K562 (cell line): ENCODE results near the gene DOK4. TPM values are rescaled to one million over a fixed set of nuclear protein-coding genes. Genes with fewer than 3 reads are reported as not detected.

ENCODE experiments used
- ATAC-seq: fragments of 200-7000 bp; cut with Tn5 transposase; 3 replicates; pipeline ENCODE4 v1.9.1; 2020; ENCODE audit warnings: moderate library complexity
- BruUV-seq: library from RNA; stranded (reverse); fragments of 400-500 nt; replicated peaks from 2 replicates; lab custom pipeline; 2021; lab: Mats Ljungman, UMichigan
- CTCF ChIA-PET: fragments of 300-600 bp; formaldehyde crosslinking; extraction: SDS; loops from one replicate; lab custom pipeline; 2021; ENCODE audit warnings: low intra/inter-chr PET ratio; lab: Yijun Ruan, JAX
- POLR2A ChIA-PET: fragments of 300-600, 350-650 bp; sonication (Branson Sonifier 250); formaldehyde crosslinking; extraction: SDS; loops from one replicate; lab custom pipeline; 2021; ENCODE audit warnings: antibody characterized with exemption, inconsistent platforms; lab: Yijun Ruan, JAX
- DNase-seq, 4 experiments: peaks; one replicate each; pipeline versions ENCODE4 v3.0.0 to v3.0.0-alpha.2; 2011 to 2018; ENCODE audit warnings: low spot score in 3 of 4, mixed read lengths in 3 of 4; ENCODE audit errors: extremely low read depth in 1 of 4
- FAIRE-seq: peaks from 2 replicates; lab custom pipeline; 2011; peaks lifted over from hg19 to GRCh38; lab: Jason Lieb, UNC
- H2AFZ ChIP-seq: 2 replicates; pipeline ENCODE4 v1.6.0; 2011; ENCODE audit warnings: low read depth, low read length, control low read depth, inconsistent platforms
- H3K27ac ChIP-seq: fragments of 200-600 bp; 3 replicates; pipeline ENCODE4 v1.8.0; 2011; ENCODE audit warnings: low read depth, mild to moderate bottlenecking, control low read depth, inconsistent platforms, low read length, moderate library complexity, mixed read lengths; ENCODE audit errors: extremely low read depth
- H3K27me3 ChIP-seq, 2 experiments: fragments of 300-600 bp in 1 of 2; 2 replicates in 1 of 2; 3 replicates in 1 of 2; pipeline versions ENCODE4 v1.6.0 to v1.8.0; 2011; ENCODE audit warnings: inconsistent platforms in 2 of 2, low read length in 2 of 2, mild to moderate bottlenecking in 1 of 2, mixed read lengths in 1 of 2, moderate library complexity in 1 of 2; ENCODE audit not compliant: control insufficient read depth in 2 of 2, insufficient read depth in 2 of 2
- H3K36me3 ChIP-seq: fragments of 300-600 bp; 3 replicates; pipeline ENCODE4 v1.8.0; 2011; ENCODE audit warnings: mild to moderate bottlenecking, low read length, inconsistent platforms; ENCODE audit not compliant: control insufficient read depth, insufficient read depth
- H3K4me1 ChIP-seq, 2 experiments: fragments of 200-600 bp in 1 of 2; replicated peaks in 1 of 2; 2 replicates in 1 of 2; 3 replicates in 1 of 2; pipeline versions ENCODE4 v1.5.1 to v1.8.0; 2011; ENCODE audit warnings: inconsistent platforms in 2 of 2, low read length in 2 of 2, mild to moderate bottlenecking in 1 of 2, mixed read lengths in 1 of 2, moderate library complexity in 1 of 2; ENCODE audit not compliant: control insufficient read depth in 2 of 2, insufficient read depth in 2 of 2
- H3K4me2 ChIP-seq: 2 replicates; pipeline ENCODE4 v1.6.1; 2011; ENCODE audit warnings: low read length, control low read depth, inconsistent platforms, mixed read lengths; ENCODE audit not compliant: insufficient read depth
- H3K4me3 ChIP-seq: fragments of 200-600 bp; sonication (generic), shearing (Covaris generic); 2 replicates; pipeline ENCODE4 v1.5.1; 2016; ENCODE audit warnings: control low read depth, inconsistent platforms
- H3K79me2 ChIP-seq: fragments of 200-600 bp; 3 replicates; pipeline ENCODE4 v1.8.0; 2011; ENCODE audit warnings: low read length, inconsistent platforms; ENCODE audit not compliant: control insufficient read depth, insufficient read depth
- H3K9ac ChIP-seq, 2 experiments: 2 replicates each; pipeline versions ENCODE4 v1.6.0 to v1.6.1; 2011; ENCODE audit warnings: low read depth in 2 of 2, low read length in 2 of 2, control low read depth in 1 of 2, inconsistent platforms in 1 of 2, mild to moderate bottlenecking in 1 of 2, mixed read lengths in 1 of 2; ENCODE audit not compliant: insufficient read depth in 1 of 2
- H3K9me1 ChIP-seq: one replicate; pipeline ENCODE4 v1.6.0; 2011; ENCODE audit warnings: inconsistent platforms, mild to moderate bottlenecking, low read length, moderate library complexity; ENCODE audit not compliant: control insufficient read depth, insufficient read depth
- H3K9me3 ChIP-seq: replicated peaks from 2 replicates; pipeline ENCODE4 v1.5.1; 2011; ENCODE audit warnings: low read depth, low read length, inconsistent platforms; ENCODE audit not compliant: control insufficient read depth, insufficient read depth
- H4K20me1 ChIP-seq: replicated peaks from 2 replicates; pipeline ENCODE4 v1.6.1; 2011; ENCODE audit warnings: low read length, inconsistent platforms, mixed read lengths; ENCODE audit not compliant: control insufficient read depth, insufficient read depth
- BHLHE40 ChIP-seq: IDR thresholded peaks from 2 replicates; pipeline ENCODE4 v1.6.1; 2011; ENCODE audit warnings: low read length, improper control_type of control experiment
- BMI1 ChIP-seq: fragments of 150-350 bp; IDR thresholded peaks from 2 replicates; pipeline ENCODE4 v1.6.1; 2014; ENCODE audit warnings: low read length
- DIDO1 ChIP-seq: fragments of 450-650 bp; IDR thresholded peaks from 2 replicates; pipeline ENCODE4 v1.6.1; 2016; ENCODE audit warnings: low read depth, missing biosample characterization, missing genetic modification characterization
- EHMT2 ChIP-seq: fragments of 450-650 bp; IDR thresholded peaks from 2 replicates; pipeline ENCODE4 v1.6.1; 2018; ENCODE audit warnings: antibody characterized with exemption
- ESRRA ChIP-seq: fragments of 450-650 bp; IDR thresholded peaks from 2 replicates; pipeline ENCODE4 v1.6.1; 2014; ENCODE audit warnings: low read depth, mild to moderate bottlenecking, moderate library complexity, borderline replicate concordance
- JUN ChIP-seq, 2 experiments: sonication (generic) in 1 of 2; formaldehyde crosslinking in 1 of 2; IDR thresholded peaks; 2 replicates each; pipeline versions ENCODE4 v1.6.1 to v1.8.0; 2012 to 2022; ENCODE audit warnings: borderline replicate concordance in 2 of 2, mild to moderate bottlenecking in 2 of 2, improper control_type of control experiment in 1 of 2, low read depth in 1 of 2, low read length in 1 of 2, missing genetic modification reagents in 1 of 2
- MAZ ChIP-seq, 2 experiments: fragments of 450-650 bp in 1 of 2; sonication (generic) in 1 of 2; formaldehyde crosslinking; IDR thresholded peaks in 1 of 2; conservative IDR thresholded peaks in 1 of 2; 2 replicates each; pipeline versions ENCODE4 v1.4.0 to v1.5.0; 2020; ENCODE audit warnings: mild to moderate bottlenecking in 1 of 2, missing genetic modification reagents in 1 of 2
- NFIC ChIP-seq: fragments of 450-650 bp; IDR thresholded peaks from 2 replicates; pipeline ENCODE4 v1.6.1; 2017; ENCODE audit warnings: mild to moderate bottlenecking, inconsistent platforms
- PTRF ChIP-seq: fragments of 450-650 bp; IDR thresholded peaks from 2 replicates; pipeline ENCODE4 v1.6.1; 2016; ENCODE audit warnings: mild to moderate bottlenecking, missing genetic modification characterization, missing compliant biosample characterization
- PYGO2 ChIP-seq: fragments of 450-650 bp; IDR thresholded peaks from 2 replicates; pipeline ENCODE4 v1.6.1; 2016; ENCODE audit warnings: mild to moderate bottlenecking, missing genetic modification characterization, moderate library complexity, missing compliant biosample characterization
- RAD21 ChIP-seq, 2 experiments: fragments of 250-450 bp in 1 of 2; fragments of 450-650 bp in 1 of 2; sonication (Bioruptor Pico) in 1 of 2; formaldehyde crosslinking in 1 of 2; IDR thresholded peaks in 1 of 2; conservative IDR thresholded peaks in 1 of 2; 2 replicates each; pipeline versions ENCODE4 v1.4.0 to v1.8.0; 2020 to 2022; ENCODE audit warnings: mild to moderate bottlenecking in 2 of 2, moderate library complexity in 1 of 2
- SMC3 ChIP-seq: conservative IDR thresholded peaks from 2 replicates; pipeline ENCODE4 v1.6.1; 2011; ENCODE audit warnings: low read depth, low read length, improper control_type of control experiment; ENCODE audit not compliant: insufficient read depth
- SRF ChIP-seq, 2 experiments: fragments of 250-450, 450-650 bp in 1 of 2; sonication (Bioruptor Pico) in 1 of 2; sonication (generic) in 1 of 2; formaldehyde crosslinking; IDR thresholded peaks; 2 replicates each; pipeline versions ENCODE4 v1.5.0 to v1.5.1; 2020 to 2022; ENCODE audit warnings: mild to moderate bottlenecking in 1 of 2, missing genetic modification reagents in 1 of 2
- ZBTB26 ChIP-seq: fragments of 450-650 bp; formaldehyde crosslinking; IDR thresholded peaks from 2 replicates; pipeline ENCODE4 v1.4.0; 2022; ENCODE audit warnings: missing genetic modification characterization
- ZBTB7A ChIP-seq: IDR thresholded peaks from 2 replicates; pipeline ENCODE4 v1.6.1; 2011; ENCODE audit warnings: low read depth, mild to moderate bottlenecking, low read length, moderate library complexity, borderline replicate concordance; ENCODE audit not compliant: control insufficient read depth
- WGBS: fragments of 100-300 bp; shearing (Covaris generic); methylation state at CpG from one replicate; pipeline ENCODE4 v1.1.6; 2016; ENCODE audit warnings: low coverage, mixed read lengths; ENCODE audit not compliant: insufficient coverage; ENCODE audit errors: missing lambda C conversion rate; 5-methylcytosine and 5-hydroxymethylcytosine counted together
- in situ Hi-C: fragments of 300-500 bp; cut with MboI; formaldehyde crosslinking; loops from 4 replicates; pipeline ENCODE4 v1.15.0; 2018; ENCODE audit warnings: inconsistent platforms, mixed read lengths
- intact Hi-C: fragments of 100-400 bp; cut with micrococcal nuclease; formaldehyde crosslinking; loops from 2 replicates; pipeline ENCODE4 v1.14.2; 2022
- polyA plus RNA-seq, 8 experiments: library from polyadenylated mRNA; depleted of rRNA in 4 of 8; stranded (reverse) in 5 of 8; unstranded in 3 of 8; fragments of >200 nt; fragmentation: Nextera tagmentation in 2 of 8; fragmentation: Illumina TruSeq in 1 of 8; extraction: Ambion mirVana in 2 of 8; extraction: Trizol in 1 of 8; gene quantifications; 2 replicates each; pipeline versions ENCODE4 v1.2.1 to v1.2.3, GENCODE V29; 2011 to 2014; ENCODE audit warnings: inconsistent platforms in 1 of 8, missing spikeins in 1 of 8
- total RNA-seq, 7 experiments: library from RNA; depleted of rRNA in 6 of 7; stranded (reverse); fragments of >200 nt in 6 of 7; fragmentation: Illumina TruSeq in 2 of 7; extraction: Trizol in 2 of 7; gene quantifications; 2 replicates each; pipeline versions ENCODE4 v1.2.1 to v1.2.3, GENCODE V29; 2011 to 2021; ENCODE audit warnings: low replicate concordance in 1 of 7
- TF ChIP-seq, protein P1 (sequence below): sonication (generic); formaldehyde crosslinking; IDR thresholded peaks from 2 replicates; pipeline ENCODE4 v1.8.0; 2022; ENCODE audit warnings: missing genetic modification reagents, mild to moderate bottlenecking, moderate library complexity, borderline replicate concordance
- TF ChIP-seq, protein P2 (sequence below): fragments of 450-650 bp; IDR thresholded peaks from 2 replicates; pipeline ENCODE4 v1.7.0; 2016; ENCODE audit warnings: borderline replicate concordance

The DOK4 gene
- total and polyA plus RNA-seq, 9 of the 15 experiments (the other 6 are each of a cell fraction or from before 2014, with no cell fraction given) = 0.10 to 14.4 (median 8.3) TPM

GRCh38 chr16:57519796-57520360, 33.6 kb upstream of the DOK4 start:
- DNase-seq (peak; percentile 82 to 85 (median 83)), FAIRE-seq (peak; percentile 98), ATAC-seq (peak; percentile 98)
- Histone ChIP-seq H3K4me2 (no peak overlapping the region), H3K79me2 (no peaks in the 10 kb centered on the region), H3K27ac (no peak overlapping the region), H3K4me3 (no peak overlapping the region), H3K9me1 (peaks cover 2% of the 10 kb centered on the region), H3K27me3 (no peaks in the 10 kb centered on the region), H3K9ac (no peak overlapping the region), H2AFZ (no peak overlapping the region), H4K20me1 (no peaks in the 10 kb centered on the region), H3K9me3 (no peaks in the 10 kb centered on the region), H3K4me1 (peaks cover 0 to 14% of the 10 kb centered on the region in 2 experiments; a peak in 1 of 5 replicates), H3K36me3 (no peaks in the 10 kb centered on the region)
- no TSS peak for BruUV-seq
- 26% methylated on average over 10 of the region's 10 CpGs for WGBS
- ChIA-PET CTCF (interaction anchor here (0.6 to 3.3 kb wide), 6 partner anchors 44 to 219 kb away, joined by 3 to 44 read pairs (median 12); partner anchors contain the start of gene POLR2C), POLR2A (interaction anchor here (0.6 to 1.1 kb wide), 4 partner anchors 9 to 176 kb away, joined by 3 to 7 read pairs (median 4); no protein-coding TSS in a partner anchor)
- in situ Hi-C loops (loop anchor here (5.0 kb wide), 3 partner anchors 43 to 218 kb away; no protein-coding TSS in a partner anchor), intact Hi-C loops (loop anchor here (1.0 to 10.0 kb wide), 4 partner anchors 44 to 435 kb away; no protein-coding TSS in a partner anchor)
- TF ChIP-seq ZBTB26 (CRISPR knock-in tag) (no peak), DIDO1 (tag) (no peak), ZBTB7A (peak; percentile 69), NFIC (no peak), SMC3 (peak; percentile 97), JUN (IDR thresholded peaks at IDR 0.05; ENCODE audit: borderline replicate concordance, low read depth, low read length) (0 out of 2 replicates have a peak, but pooled peaks have one; percentile 27), JUN (CRISPR knock-in tag; IDR thresholded peaks at IDR 0.05; ENCODE audit: borderline replicate concordance) (no peak), BMI1 (no peak), MAZ (CRISPR knock-in tag; conservative IDR thresholded peaks at IDR 0.05 in 1 of 2, IDR thresholded peaks at IDR 0.05 in 1 of 2) (peak; percentile 35 to 72; a peak in 3 of 4 replicates), SRF (CRISPR knock-in tag; IDR thresholded peaks at IDR 0.05) (0 out of 4 replicates have a peak, but pooled peaks of 1 of the 2 experiments have one; percentile 17), PYGO2 (tag) (no peak), ESRRA (no peak), PTRF (tag) (no peak), RAD21 (CRISPR knock-in tag; conservative IDR thresholded peaks at IDR 0.05 in 1 of 2, IDR thresholded peaks at IDR 0.05 in 1 of 2) (peak; percentile 94 to 98), EHMT2 (no peak), BHLHE40 (0 out of 2 replicates have a peak, but pooled peaks have one; percentile 18)
- TF ChIP-seq, protein P1, sequence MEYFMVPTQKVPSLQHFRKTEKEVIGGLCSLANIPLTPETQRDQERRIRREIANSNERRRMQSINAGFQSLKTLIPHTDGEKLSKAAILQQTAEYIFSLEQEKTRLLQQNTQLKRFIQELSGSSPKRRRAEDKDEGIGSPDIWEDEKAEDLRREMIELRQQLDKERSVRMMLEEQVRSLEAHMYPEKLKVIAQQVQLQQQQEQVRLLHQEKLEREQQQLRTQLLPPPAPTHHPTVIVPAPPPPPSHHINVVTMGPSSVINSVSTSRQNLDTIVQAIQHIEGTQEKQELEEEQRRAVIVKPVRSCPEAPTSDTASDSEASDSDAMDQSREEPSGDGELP = peak; percentile 83
- TF ChIP-seq, protein P2, sequence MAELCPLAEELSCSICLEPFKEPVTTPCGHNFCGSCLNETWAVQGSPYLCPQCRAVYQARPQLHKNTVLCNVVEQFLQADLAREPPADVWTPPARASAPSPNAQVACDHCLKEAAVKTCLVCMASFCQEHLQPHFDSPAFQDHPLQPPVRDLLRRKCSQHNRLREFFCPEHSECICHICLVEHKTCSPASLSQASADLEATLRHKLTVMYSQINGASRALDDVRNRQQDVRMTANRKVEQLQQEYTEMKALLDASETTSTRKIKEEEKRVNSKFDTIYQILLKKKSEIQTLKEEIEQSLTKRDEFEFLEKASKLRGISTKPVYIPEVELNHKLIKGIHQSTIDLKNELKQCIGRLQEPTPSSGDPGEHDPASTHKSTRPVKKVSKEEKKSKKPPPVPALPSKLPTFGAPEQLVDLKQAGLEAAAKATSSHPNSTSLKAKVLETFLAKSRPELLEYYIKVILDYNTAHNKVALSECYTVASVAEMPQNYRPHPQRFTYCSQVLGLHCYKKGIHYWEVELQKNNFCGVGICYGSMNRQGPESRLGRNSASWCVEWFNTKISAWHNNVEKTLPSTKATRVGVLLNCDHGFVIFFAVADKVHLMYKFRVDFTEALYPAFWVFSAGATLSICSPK = no peak
